Muscle of arm (tissue), 12 donors: ENCODE measurements around the gene SSUH2. TPM values are rescaled to one million over a fixed set of nuclear protein-coding genes. Genes with fewer than 3 reads are reported as not detected.

Experiments used
- DNase-seq: peaks from one replicate; pipeline ENCODE4 v3.0.0-alpha.2; 2013
- polyA plus RNA-seq, 12 donors: library from polyadenylated mRNA; unstranded; fragments of 120-200 nt; gene quantifications; one replicate each; pipeline ENCODE4 v1.2.1, GENCODE V29; 2013; ENCODE audit not compliant: insufficient read length in 12 of 12

Gene SSUH2
- polyA plus RNA-seq, 12 donors = 1.7 to 4.1 (median 2.6) TPM; not detected in 2

DNA sequence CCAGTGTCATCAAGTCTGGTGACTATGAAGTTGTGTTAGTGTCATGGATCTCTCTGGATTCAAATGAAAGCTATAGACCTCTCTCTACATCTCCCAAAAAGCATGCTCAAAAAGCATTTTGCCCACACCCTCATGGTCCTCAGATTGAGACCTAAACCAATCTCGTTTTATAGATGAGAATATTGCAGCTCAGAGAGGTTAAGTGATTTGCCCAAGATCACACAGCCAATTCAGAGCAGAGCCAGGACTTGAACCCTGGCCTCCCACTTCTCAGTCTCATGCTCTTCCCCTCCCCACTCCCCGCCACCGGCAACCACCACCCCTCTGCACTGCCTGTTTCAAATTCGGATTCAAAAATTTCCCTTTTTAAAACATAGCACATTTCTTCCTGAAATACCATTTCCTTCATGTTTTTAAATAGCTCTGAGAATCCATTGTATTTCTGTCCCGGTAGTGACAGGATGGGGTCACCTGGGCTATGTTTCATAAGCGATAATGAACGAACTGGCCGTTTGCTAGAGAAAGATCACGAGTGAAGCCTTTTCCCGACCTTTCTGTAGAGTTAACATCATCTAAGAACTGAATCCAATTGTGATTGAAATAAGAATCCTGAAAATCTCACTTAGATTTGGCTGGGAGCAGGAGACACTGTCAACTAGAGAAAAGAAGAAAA, 769 bp downstream of the SSUH2 start:
- DNase-seq = no peak

DNA sequence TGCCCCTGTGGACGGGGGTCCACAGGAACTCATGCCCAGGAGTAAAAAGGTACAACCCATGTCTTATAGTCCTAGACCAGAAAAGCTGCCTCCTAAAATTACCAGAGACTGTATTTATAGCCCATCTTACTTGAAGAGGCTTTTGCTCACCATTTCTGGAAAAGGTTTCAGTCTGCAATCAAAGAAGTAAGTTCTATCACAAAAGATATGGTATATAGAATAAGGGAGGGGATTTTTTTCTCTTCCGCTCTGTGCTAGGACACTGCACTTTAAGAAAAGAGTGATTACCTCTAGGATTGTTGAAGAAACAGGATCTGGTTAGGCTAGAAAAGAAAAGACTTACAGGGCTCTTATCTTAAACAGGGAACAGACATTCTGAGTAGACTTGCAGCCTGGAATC, 2.6 kb downstream of the SSUH2 start:
- no peak for DNase-seq

DNA sequence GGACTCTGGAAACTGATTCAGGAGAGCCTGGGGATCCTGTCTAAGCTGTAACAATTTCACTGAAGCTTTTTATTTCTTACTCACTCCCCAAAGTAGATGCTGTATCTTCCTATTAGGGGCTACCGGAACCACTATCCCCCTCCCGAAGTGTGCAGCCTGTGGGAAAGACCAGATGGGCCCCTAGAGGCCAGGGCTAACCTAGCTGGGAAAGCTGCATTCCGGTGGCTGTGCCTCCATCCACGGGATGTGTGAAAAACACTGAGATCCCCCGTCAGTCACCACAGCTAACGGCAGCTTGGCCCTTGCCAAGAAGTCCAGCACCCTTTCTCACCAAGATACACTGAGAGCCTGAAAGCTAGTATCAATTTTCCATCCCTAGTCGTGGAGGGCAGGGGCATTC, 3.1 kb downstream of the SSUH2 start:
- DNase-seq = no peak

DNA sequence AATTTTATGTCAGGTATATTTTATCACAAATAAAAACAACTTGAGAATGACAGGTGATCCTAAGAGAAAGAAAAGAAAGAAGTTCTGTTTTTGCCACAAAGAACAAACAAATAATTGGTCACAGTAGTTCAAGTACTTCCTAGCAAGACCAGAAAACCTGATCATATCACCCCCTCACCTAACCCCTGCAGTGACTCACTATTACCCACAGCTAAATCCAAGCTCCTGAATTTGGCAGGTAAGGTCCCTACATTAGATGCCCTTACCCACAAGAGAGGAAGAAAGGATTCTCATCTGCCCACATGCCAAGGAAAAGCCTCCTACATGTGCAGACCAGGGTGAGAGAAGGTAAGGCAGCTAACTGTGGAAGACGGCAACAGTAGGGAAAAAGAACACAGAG, 4.4 kb downstream of the SSUH2 start:
- no peak for DNase-seq

DNA sequence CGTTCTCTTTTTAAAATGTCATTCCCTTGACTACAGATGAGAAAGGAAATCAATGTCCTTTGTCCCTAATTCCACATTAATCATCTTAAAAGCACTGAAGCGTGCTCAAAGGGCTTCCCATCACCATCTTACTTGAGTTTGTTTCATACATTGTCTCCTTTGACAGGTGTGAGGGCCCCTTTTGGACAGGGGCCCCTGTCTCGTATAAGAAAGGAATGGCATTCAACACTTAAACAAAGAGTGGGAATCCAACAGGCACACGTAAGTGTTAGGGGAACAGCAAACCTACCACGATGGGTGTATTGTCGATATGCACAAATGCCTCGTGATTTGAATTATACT, 5.0 kb downstream of the SSUH2 start:
- DNase-seq = no peak

DNA sequence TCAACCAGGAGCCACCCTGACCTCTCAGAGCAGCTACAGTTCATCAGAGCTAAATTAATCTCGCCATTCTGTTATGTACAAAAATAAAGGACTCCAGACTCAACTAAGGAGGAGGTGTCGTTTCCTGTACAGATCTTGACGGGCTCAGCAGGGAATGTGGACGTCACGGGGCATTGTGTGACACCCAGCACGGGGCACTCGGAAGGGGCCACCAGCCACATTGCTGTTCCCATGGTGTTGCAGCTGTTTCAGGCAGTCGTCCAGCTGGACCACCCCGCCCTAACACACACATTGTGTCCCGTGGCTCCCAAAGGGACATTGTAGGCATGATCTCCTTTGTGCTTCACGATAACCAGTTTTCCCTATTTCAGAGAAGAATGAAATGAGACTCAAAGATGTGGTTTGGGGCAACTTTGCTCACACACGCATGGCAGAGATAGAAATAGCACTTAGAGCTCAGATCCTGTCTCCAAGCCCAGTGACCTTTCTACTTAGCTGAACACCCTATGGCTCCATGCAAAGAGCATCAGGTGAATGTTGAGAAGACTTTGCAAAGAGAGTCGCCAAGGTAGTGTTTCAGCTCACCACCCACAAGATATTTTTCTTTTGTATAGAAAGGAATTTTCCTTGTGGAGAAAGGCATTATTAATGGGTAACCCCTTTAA, 5.5 kb downstream of the SSUH2 start:
- DNase-seq = no peak

DNA sequence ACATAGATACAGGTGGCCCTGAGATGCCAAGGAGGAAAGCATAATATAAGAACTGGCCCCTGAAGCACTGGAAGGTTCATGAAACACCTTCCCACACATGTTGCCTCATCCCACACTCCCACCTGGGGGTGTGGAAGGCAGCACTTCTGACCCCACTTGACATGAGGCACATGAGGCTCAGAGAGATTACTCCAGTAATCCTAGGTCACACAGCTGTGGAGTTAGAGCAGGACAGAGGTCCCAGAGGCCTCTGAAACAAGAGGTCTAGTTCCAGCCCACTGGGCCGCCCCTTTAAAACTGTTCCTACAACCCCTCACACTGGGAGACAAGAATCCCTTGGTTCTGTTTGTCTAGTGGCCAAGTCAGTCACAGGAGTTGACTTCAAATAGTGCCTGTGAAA, 7.2 kb downstream of the SSUH2 start:
- DNase-seq = no peak

DNA sequence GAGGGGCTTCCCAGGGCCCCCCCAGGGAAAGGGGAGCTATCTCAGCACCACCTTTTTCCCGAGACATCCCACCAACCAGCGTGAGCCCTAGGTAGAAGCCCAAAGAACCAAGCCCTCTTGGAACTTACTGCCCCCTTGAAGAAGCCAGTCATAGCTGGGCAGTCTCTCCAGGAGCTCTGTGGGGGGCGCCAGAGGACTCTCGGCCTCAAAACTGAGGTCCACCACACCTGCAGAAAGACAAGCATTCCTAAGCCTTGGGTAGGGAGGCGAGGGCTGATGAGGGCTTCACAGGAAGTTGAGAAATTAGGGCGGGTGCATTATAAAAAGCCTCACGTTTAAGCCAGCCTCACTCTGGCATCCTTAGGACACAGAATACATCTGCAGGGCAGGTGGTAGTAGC, 9.0 kb downstream of the SSUH2 start:
- no peak for DNase-seq

DNA sequence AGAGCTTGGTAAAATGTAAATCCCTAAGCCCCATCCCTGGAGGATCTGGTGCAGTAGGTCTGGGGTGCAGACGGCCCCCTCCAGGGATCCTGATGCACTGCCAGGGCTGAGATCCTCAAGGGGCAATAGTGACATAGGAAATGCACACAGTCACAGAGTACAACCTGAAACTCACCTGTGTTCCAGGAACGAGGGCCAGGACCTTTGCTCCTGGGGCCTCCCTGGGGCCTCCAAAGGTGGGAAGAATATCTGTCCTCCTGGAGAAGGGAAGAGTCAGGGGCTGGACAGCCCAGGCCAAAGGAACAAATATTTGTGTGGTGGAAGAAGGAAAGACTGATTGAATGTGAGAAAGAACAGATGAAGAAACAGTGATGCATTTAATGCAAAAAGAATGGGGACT, 9.5 kb downstream of the SSUH2 start:
- no peak for DNase-seq

DNA sequence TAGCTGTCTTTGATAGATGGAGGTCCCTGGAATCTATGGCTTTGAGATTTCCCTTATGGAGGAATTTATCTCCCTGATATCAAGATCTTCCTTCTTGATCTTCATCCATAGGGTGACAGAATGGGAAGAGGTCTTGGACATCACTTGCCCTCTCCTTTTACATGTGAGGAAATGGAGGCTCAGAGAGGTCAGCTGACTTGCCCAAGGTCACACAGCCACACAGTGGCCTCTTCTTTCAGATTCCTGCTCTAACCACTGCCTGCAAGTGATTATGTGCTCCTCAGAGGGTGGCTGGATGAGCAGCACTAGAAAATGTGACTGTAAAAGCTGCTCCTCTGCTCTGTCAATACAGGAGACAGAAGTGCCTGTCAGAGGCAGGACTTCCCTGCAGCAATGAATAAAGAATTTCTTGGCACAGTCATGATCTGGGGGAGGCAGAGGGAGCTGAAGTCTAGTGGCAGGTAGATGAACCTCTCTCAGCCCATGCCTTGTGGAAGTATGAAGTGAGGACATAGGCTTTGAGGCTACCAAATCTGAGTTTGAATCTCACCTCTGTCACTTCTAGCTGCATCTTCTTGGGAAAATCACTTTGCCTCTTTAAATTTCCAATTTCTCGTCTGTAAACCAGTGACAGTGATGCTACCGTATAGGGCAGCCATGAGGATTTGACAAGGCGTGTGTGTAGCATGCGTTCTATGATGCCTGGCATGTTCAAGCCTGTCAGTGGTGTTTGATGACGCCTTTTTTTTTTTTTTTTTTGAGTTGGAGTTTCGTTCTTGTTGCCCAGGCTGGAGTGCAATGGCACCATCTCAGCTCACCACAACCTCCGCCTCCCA, 12.0 kb downstream of the SSUH2 start:
- DNase-seq = no peak

DNA sequence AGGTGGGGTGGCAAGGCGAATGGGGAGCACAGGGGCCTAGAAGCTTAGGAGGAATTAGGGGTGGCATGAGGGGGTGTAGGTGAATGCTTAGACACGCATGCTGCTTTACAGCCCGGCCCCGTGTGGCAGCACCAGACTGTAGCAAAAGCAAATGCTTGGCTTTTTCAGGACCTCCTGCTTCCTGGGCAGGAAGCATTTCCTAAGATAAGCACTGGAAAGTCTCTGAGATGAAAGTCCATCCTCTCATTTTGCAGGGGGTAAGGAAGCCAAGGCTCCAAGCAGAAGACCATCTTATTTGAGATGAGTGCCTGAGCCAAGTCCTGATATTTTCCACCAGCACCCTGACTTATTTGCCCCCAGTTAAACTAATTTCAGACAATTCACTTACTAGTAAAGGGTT, 12.9 kb downstream of the SSUH2 start:
- no peak for DNase-seq

DNA sequence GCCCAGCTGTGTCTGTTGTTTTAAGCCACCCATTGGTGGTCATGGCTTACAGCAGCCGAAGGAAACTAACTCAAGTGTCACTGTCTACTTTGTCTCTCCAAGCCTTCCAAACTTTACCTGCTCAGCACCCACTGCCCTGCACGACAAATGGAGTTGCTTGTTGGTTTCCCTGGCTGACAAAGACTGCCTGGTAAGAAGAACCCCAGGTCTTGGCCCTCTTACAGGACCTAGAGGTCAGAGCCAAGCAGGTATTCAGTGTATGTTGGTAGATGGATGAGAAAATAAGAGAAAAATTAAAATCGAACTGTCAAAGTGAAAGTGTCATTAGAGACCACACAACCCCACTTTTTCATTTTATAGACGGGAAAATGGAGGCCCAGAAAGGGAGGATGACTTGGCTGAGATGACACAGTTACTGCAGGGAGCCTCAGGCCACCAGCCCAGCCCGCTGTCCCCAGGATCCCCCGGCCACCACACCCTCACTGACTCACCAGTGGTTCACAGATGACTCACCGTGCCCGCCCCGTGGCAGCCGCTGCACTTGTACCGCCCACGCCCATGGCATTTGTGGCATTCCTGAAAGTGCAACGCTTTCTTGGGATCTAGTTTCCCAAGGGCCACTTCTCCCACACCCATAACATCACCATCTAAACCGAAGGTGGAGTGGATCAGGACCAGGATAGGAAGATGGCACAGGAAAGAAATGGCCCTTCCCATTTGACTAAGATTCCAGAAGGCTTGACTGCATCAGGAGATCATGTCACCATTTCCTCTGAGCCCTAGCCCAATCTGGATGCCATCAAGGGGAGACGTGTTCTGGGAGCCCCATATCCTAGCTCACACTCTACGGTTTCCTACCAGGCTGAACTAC, 15.2 kb downstream of the SSUH2 start:
- no peak for DNase-seq

DNA sequence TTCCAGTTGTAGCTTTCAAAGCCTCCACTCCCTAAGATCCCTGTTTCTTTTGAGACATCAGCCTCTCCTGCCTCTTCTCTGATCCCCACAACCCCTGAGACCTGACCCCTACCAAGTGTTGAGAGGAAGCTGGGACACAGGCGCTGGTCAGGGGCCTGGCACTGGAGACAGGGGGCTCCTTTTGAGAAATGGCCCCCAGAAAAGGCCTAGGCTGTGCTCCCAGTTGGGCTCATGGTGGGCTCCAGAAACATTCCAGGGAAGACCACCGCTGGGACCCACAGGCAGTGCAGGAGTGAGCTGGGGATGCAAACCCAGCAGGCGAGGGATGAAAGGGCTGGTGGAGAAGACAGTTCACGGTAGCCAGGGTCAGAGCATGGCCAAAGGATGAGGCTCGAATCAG, 16.6 kb downstream of the SSUH2 start:
- DNase-seq = no peak

DNA sequence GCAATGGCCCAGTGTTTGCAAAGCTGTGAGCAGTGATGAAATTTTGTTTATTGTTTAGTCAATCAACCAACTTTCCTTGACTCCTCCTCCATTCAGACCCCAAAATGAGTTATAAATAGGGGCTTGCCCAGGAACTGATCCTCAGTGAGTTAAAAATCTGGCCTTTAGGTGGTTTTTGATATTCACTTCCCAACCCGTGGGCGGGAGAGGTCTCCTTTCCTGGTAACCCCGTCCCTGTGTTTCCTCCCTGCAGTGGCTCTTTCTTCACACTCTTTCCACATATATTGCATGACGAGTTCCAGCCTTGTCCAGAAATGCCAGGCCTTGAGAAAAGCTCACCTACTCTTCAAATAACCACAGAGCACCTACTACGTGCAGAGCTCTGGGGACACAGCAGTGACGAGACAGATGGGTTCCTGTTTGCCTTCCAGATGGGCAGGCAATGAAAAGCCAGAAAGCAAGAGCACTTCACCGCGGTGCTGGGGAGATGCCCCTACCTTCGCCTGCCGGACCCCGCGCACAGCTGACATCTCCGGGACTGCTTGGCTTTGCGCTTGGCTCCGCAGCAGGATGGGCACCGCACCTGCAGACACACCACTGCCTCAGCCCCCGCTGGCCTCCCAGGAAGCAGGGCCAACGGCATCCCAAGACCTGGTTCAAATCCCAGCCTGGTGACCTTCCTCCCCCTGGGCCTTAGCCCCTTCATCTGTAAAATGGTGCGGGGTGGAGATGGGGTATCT, 17.2 kb downstream of the SSUH2 start:
- no peak for DNase-seq

DNA sequence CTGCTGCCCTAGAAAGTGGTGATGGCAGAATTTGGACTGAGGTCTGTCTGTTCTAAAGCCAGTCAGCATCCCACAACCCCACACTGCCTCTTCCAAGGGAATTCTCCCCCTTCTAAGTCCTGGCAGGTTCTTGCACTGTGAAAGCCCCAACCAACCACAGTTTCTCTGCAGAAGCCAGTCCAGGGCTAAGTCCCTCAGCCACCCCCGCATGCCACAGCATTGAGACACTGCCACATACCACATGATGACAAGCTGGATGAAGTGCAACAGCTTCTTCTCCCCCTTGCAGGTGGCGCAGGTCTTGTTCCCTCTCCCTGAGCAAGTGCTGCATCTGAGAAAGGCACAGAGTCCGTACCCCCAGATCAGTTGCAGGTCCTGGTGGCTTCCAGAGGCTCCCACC, 18.6 kb downstream of the SSUH2 start:
- DNase-seq = no peak

DNA sequence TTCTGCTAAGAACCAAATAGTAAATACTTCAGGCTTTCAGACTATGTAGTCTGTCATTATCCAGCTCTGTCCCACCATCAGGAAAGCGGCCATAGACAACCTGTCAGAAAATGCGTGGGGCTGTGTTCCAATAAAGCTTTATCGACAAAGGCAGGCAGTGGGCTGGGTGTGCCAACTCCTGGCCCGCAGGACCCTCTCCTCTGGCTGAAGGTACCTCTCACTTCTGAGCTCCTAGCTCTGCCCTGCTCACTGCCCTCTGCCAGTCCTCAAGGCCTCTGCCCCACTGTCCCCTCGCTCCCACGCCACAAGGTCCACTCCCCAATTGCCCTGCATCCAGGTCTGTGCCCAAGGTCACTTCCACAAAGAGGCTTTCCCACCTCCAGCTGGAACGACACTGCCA, 20.0 kb downstream of the SSUH2 start:
- DNase-seq = no peak

DNA sequence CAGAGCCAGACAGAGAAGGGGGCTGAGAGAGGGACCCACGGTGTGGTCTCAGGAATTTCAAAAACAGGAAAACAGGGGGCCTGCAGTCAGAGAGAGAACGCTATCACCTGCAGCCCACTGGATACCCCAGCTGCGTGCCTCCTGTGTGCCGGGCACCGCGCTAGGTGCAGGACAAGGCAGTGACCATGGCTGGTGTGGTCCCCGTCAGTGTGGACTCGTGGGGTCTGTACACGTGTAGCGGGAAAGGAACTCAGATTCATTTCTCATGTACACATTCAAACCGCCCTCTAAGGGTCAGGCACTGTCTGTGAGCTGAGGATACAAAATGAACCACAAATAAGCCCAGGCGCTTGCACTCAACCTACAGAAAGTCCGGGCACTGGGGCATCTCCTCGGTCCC, 20.9 kb downstream of the SSUH2 start:
- DNase-seq = no peak

DNA sequence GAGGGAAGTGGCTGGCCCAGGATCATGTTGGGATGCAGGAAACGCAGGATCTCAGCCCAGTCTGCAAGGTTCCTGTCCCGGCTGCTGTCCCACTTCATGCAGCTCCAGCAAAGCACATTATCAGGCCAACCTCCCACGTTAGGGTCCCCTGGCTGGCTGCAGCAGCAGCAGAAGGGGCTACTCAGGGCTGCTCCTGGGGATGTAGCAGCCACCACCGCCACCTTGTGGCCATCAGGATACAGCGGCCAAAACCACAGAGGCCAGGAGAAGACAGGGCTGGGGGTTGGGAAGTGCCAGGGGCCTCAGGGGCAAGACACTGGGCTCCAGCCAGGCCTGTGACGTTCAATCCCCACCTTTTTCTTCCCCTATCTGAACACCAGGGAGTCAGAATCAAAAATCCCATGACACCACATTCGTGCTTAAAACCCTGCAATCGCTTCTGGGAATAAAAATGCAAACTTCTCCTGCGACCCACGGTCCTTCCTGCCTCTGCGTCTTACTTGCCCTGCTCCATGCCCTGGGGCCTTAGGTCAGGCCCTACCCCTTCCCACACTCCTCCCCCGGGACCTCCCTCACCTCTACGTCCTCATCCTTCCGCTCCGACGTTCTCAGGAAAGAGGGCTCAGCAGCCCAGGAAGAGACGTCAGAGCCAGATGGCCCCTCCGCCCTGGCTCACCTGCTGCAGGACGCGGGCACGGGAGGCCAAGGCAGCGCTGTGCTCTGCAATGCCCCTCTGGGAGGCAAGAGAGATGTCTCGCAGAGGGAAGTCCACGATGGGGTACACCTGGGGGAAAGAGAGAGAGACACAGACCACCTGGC, 21.5 kb downstream of the SSUH2 start:
- DNase-seq = peak; percentile 77

DNA sequence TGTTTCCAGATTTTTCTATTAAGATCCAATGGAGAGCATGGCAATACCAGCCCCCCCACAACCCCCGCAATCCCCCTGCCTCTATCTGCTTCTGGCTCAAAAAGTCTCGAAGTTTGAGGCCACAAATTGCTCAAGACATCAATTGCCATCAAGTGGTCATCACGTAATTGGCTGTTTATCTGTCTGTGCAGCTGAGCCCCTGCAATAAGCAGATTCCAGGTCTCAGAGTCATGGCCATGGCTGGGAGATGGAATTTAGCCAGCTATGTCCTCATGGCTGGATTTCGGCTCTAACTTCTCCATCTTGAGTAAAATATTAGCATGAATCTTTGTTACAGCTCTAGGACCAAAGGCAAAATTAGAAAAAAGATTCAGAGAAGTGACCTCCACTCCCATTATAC, 22.7 kb downstream of the SSUH2 start:
- DNase-seq = peak; percentile 42

DNA sequence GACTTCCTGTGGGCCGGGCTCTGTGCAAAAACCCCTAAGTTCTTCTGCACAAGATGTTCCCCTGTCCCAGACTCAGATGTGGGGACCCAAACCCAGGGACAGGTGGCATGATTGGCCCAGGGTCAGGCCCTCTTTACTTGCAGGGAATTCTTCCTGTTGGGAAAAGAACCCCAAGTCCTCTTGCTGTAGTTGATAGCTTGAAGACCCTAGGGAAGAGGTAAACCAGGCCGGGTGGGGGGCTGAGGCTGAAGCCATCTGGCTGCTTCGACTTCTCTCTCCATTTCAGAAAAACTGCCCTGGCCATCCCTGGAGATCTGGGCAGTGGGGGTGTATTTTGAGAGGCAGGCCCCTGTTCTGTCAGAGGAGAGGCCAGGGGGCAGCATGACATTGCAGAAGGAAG, 23.5 kb downstream of the SSUH2 start:
- DNase-seq = no peak

DNA sequence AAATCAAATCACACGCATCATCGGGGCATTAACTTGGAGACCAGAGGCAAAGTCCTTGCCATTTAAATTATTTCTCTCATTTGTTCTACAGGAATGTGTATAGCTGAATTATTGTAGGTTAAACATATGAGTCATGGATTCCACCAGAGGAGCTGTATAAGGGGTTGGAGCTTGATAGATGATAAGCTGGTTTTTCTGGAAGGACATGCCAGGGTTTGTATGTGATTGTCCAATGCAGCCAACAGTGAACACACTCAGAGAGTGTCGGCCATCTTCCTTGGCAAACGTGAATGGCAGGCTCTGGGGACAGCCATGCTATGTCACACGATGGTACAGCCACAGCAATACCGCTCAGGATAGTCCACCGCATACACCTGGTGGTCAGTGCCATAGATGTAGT, 25.1 kb downstream of the SSUH2 start:
- DNase-seq = no peak
